ENCODE measurements around the gene CCDC97. TPM values are rescaled to one million over a fixed set of nuclear protein-coding genes. Genes with fewer than 3 reads are reported as not detected.
"Not testable (repeated sequence)": the region's sequence is repeated elsewhere in the genome, so short reads cannot be mapped to it uniquely, and the experiment has no call there.

The CCDC97 gene
- total RNA-seq, 1 donor from 2014 or later, result 7.0 TPM

DNA sequence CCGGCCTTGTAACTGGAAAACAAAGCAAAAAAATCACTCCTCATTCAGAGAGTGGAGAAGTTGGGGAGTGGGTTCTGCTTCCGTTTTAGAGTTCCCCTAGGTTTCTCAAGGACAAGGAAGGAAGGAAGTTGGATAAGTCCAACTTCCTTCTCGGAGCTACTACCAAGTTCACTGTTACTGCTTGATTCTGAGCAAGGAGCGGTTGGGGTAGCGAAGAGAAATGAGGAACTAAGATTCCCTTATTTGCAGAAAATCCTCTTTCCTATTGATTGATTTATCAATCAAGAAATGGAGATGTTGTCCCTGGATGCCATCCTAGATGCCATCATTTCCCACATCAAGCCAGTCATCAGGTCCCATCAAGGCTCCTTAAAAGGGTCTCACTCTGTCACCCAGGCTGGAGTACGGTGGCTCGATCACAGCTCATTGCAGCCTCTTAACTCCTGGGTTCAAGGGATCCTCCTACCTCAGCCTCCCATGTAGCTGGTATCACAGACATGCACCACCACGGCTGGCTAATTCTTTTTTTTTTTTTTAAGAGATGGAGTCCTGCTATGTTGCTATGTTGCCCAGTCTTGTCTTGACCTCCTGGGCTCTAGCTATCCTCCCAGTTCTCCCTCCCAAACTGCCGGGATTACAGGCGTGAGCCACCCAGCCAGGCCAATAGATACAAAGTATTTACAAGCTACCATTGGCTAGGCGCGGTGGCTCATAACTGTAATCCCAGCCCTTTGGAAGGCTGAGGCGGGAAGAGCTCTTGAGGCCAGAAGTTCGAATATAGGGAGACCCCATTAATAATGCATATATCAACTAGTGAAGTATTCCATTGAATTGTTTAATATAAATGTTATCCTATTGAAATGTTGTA is 54.8 kb downstream of the CCDC97 start:
- DNase-seq, result no peak

DNA sequence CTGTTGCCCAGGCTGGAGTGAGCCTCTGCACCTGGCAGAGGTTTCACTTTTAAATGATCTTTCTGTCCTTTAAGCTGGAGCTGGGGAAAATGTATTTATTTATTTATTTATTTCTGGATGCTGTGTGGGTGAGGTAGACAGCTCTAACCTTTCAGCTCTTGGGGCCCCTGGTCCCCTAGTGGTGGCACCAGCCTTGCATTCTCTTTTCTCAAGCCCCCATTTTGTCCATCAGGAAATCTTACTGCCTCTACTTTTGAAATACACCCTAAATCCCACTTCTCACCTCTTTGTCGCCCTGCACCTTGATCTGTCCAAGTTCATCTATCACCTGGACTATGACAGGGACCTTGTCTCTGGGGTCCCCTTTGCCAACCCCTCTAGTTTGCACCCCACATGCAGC is 56.1 kb downstream of the CCDC97 start:
- DNase-seq, result no peak

DNA sequence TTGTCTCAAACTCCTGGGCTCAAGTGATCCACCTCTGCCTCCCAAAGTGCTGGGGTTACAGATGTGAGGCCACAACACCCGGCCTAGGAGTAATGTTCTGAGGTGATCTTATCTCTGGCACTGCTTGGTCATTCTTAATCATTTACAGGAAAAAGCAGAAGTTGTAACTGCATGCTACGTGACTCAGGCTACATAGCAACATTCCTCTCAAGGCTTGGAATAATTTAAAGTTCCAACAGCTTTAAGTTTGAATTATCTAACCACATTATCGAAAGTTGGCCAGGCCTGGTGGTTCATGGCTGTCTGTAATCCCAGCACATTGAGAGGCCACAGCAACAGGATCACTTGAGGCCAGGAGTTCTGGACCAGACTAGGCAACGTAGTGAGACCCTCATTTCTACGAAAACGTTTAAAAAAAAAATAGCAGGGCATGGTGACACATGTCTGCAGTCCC is 57.9 kb downstream of the CCDC97 start:
- DNase-seq, result no peak

DNA sequence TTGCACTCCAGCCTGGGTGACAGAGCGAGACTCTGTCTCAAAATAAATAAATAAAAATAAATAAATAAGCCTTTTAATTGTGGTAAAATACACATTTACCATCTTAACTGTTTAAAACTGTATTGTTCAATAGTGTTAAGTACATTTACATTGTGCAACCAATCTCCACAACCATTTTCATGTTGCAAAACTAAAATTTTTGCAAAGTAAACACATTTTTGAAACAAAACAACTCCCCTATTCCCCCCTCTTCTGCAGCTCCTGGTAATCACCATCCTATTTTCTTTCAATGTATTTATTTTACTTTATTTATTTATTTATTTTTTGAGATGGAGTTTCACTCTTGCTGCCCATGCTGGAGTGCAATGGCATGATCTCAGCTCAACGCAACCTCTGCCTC is 59.8 kb downstream of the CCDC97 start:
- DNase-seq, result no peak

DNA sequence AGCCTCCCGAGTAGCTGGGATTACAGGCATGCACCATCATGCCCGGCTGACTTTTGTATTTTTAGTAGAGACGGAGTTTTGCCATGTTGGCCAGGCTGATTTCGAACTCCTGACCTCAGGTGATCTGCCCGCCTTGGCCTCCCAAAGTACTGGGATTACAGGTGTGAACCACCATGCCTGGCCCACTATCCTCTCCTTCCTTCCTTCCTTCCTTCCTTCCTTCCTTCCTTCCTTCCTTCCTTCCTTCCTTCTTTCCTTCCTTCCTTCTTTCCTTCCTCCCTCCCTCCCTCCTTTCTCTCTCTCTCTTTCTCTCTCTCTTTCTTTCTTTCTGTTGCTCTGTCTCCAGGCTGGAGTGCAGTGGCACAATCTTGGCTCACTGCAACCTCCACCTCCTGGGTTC is 61.1 kb downstream of the CCDC97 start:
- DNase-seq, result not testable (repeated sequence)

DNA sequence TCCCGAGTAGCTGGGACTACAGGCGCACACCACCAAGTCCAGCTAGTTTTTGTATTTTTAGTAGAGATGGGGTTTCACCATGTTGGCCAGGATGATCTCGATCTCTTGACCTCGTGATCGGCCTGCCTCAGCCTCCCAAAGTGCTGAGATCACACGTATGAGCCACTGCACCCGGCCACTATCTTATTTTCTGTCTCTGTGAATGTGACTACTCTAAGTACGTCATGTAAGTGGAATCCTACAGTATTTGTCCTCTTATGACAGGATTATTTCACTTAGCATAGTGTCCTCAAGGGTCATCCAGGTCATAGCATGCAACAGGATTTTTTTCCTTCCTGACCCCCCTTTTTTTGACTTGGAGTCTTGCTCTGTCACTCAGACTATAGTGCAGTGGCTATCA is 61.6 kb downstream of the CCDC97 start:
- no peak for DNase-seq

DNA sequence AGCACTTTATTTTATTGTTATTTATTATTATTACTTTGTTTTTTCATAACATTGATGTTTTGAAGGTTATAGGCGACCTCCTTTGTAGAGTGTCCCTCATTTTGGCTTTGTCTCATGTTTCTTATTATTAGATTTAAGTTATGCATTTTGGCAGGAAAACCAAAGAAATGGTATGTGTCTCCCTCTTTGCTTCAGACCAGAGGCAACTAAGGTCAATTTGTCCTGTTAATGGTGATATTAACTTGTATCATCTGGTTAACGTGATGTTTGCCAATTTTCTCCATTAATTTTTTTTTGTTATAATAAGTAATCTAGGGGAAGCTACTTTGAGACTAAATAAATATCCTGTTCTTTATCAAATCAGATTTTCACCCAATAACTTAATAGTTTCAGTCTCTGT is 62.5 kb downstream of the CCDC97 start:
- no peak for DNase-seq

DNA sequence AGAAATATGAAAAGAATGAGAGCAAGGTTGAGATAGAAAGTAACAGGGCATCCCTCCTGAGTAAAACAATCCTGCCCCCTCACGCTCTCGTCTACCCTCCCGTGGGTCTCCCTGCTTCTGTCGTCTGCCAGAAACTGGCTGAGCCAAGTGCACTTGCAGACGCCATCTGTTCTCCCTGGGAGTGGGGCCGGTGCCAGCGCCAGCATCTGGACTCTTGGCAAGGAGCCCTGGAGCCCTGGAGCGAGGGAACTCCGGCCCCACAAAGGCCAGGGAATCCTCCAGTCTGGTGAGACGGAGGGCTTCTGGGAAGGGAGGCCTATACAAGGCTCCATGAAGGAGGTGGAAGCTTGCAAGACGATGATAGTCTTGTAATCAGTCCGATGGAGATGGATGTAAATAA is 64.0 kb downstream of the CCDC97 start:
- DNase-seq, result peak; percentile 84

Small RNAs within 50 kb of the gene (small RNA-seq; reads per million reads assigned to genes)
- not detected for gene RN7SL34P (ENCODE audit: low replicate concordance)

Other genes with a start within 250 kb of the CCDC97 start
- gene CYP2A13, start 221.7 kb upstream of the CCDC97 start, total RNA-seq, result 0.10 TPM
- not detected for gene CYP2F1, start 195.7 kb upstream of the CCDC97 start, total RNA-seq
- 2.5 TPM for gene CYP2S1, start 117.0 kb upstream of the CCDC97 start, total RNA-seq
- gene AXL, start 90.9 kb upstream of the CCDC97 start, total RNA-seq, result 36.2 TPM
- 108 TPM for gene HNRNPUL1, start 45.8 kb upstream of the CCDC97 start, total RNA-seq
- gene TGFB1, start 43.8 kb downstream of the CCDC97 start, total RNA-seq, result 10.9 TPM
- gene B9D2, start 54.0 kb downstream of the CCDC97 start, total RNA-seq, result 0.89 TPM
- gene TMEM91, start 66.4 kb downstream of the CCDC97 start, total RNA-seq, result 20.9 TPM
- gene EXOSC5, start 87.2 kb downstream of the CCDC97 start, total RNA-seq, result 10.1 TPM
- gene BCKDHA, start 87.6 kb downstream of the CCDC97 start, total RNA-seq, result 36.5 TPM
- 1.6 TPM for gene B3GNT8, start 117.2 kb downstream of the CCDC97 start, total RNA-seq
- 14.4 TPM for gene DMAC2, start 129.7 kb downstream of the CCDC97 start, total RNA-seq
- gene ERICH4, start 133.0 kb downstream of the CCDC97 start, total RNA-seq, result not detected